Loucy (cell line): ENCODE results near the gene LRR1.

Experiments
- H2AFZ ChIP-seq: fragments of 200-600 bp; sonication (generic); 2 replicates; pipeline ENCODE4 v1.6.0; 2016; ENCODE audit warnings: antibody characterized with exemption, mild to moderate bottlenecking, low read length, moderate library complexity
- H3F3A ChIP-seq: fragments of 200-600 bp; 2 replicates; pipeline ENCODE4 v1.6.0; 2016; ENCODE audit warnings: antibody characterized with exemption, low read depth, mild to moderate bottlenecking
- H3K27me3 ChIP-seq: fragments of 200-600 bp; sonication (generic); 2 replicates; pipeline ENCODE4 v1.6.1; 2014; ENCODE audit warnings: low read length, mild to moderate bottlenecking; ENCODE audit not compliant: insufficient read depth, poor library complexity, severe bottlenecking
- H3K36me3 ChIP-seq: fragments of 200-600 bp; sonication (generic); 2 replicates; pipeline ENCODE4 v1.6.1; 2016; ENCODE audit warnings: low read length; ENCODE audit not compliant: insufficient read depth
- H3K4me1 ChIP-seq: fragments of 200-600 bp; sonication (generic); 2 replicates; pipeline ENCODE4 v1.5.1; 2014; ENCODE audit warnings: low read length, mild to moderate bottlenecking; ENCODE audit not compliant: insufficient read depth, poor library complexity, severe bottlenecking
- H3K4me2 ChIP-seq: fragments of 200-600 bp; sonication (generic); 2 replicates; pipeline ENCODE4 v1.6.0; 2014; ENCODE audit warnings: antibody characterized with exemption, low read length, low read depth, mild to moderate bottlenecking; ENCODE audit not compliant: poor library complexity, severe bottlenecking
- H3K4me3 ChIP-seq: fragments of 200-600 bp; sonication (generic); 2 replicates; pipeline ENCODE4 v1.5.1; 2014; ENCODE audit warnings: low read length, mild to moderate bottlenecking, mixed read lengths; ENCODE audit not compliant: poor library complexity, severe bottlenecking
- H3K79me2 ChIP-seq: fragments of 200-600 bp; sonication (generic); 2 replicates; pipeline ENCODE4 v1.6.1; 2014; ENCODE audit warnings: low read length; ENCODE audit not compliant: insufficient read depth
- H3K9ac ChIP-seq: fragments of 200-600 bp; sonication (generic); 2 replicates; pipeline ENCODE4 v1.6.0; 2014; ENCODE audit warnings: mild to moderate bottlenecking, low read depth, low read length, moderate library complexity; ENCODE audit not compliant: poor library complexity, severe bottlenecking
- H3K9me2 ChIP-seq: fragments of 200-600 bp; sonication (generic); replicated peaks from 2 replicates; pipeline ENCODE4 v1.6.1; 2016; ENCODE audit warnings: low read depth, low read length, mixed read lengths
- H3K9me3 ChIP-seq: fragments of 200-600 bp; sonication (generic); 2 replicates; pipeline ENCODE4 v1.6.1; 2014; ENCODE audit warnings: mild to moderate bottlenecking, antibody characterized with exemption, low read length, low read depth; ENCODE audit not compliant: insufficient read depth
- H4K20me1 ChIP-seq: fragments of 200-600 bp; sonication (generic); 2 replicates; pipeline ENCODE4 v1.6.0; 2014; ENCODE audit warnings: antibody characterized with exemption, low read length, mild to moderate bottlenecking; ENCODE audit not compliant: insufficient read depth, poor library complexity, severe bottlenecking
- EZH2phosphoT487 ChIP-seq: fragments of 200-600 bp; IDR thresholded peaks from 2 replicates; pipeline ENCODE4 v1.6.1; 2018; ENCODE audit warnings: antibody characterized with exemption, mild to moderate bottlenecking, moderate library complexity, borderline replicate concordance
- TF ChIP-seq, protein P1 (sequence below): fragments of 200-600 bp; sonication (generic); conservative IDR thresholded peaks from 2 replicates; pipeline ENCODE4 v1.5.1; 2014; ENCODE audit warnings: mild to moderate bottlenecking, antibody characterized with exemption, low read length

Gene LRR1

DNA sequence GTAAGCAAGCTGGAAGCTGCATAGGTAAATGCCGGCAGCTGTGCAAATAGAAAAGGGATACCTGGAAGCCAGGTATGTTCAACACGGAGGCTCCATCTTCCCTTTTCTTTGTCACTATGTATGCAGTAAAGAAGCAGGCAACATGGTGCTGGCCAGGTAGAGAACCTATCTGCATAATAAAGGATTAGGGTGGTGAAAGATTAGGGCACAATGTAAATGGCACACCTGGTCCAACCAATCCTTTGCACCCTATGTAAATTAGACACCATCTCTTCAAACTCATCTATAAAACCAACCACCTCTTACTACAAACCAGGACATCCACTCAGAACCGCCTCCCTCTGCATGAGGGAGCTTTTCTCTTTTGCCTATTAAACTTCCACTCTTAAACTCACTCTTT is 44.8 kb upstream of the LRR1 start:
- Histone ChIP-seq H3K27me3 (no peaks in the 10 kb centered on the region), H3K9me3 (no peaks in the 10 kb centered on the region), H3K9me2 (no peaks in the 10 kb centered on the region), H4K20me1 (no peaks in the 10 kb centered on the region), H2AFZ (no peak overlapping the region), H3K79me2 (no peaks in the 10 kb centered on the region), H3K4me3 (no peak overlapping the region), H3F3A (no peaks in the 10 kb centered on the region), H3K9ac (no peak overlapping the region), H3K4me2 (no peak overlapping the region), H3K36me3 (no peaks in the 10 kb centered on the region), H3K4me1 (no peaks in the 10 kb centered on the region)
- TF ChIP-seq, protein P1, sequence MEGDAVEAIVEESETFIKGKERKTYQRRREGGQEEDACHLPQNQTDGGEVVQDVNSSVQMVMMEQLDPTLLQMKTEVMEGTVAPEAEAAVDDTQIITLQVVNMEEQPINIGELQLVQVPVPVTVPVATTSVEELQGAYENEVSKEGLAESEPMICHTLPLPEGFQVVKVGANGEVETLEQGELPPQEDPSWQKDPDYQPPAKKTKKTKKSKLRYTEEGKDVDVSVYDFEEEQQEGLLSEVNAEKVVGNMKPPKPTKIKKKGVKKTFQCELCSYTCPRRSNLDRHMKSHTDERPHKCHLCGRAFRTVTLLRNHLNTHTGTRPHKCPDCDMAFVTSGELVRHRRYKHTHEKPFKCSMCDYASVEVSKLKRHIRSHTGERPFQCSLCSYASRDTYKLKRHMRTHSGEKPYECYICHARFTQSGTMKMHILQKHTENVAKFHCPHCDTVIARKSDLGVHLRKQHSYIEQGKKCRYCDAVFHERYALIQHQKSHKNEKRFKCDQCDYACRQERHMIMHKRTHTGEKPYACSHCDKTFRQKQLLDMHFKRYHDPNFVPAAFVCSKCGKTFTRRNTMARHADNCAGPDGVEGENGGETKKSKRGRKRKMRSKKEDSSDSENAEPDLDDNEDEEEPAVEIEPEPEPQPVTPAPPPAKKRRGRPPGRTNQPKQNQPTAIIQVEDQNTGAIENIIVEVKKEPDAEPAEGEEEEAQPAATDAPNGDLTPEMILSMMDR = no peak
- no peak for TF ChIP-seq EZH2phosphoT487

- H3K27me3 ChIP-seq = no peaks in the 10 kb centered on the region
- no peak overlapping the region for H3K4me2 ChIP-seq
- no peaks in the 10 kb centered on the region for H3K36me3 ChIP-seq
- TF ChIP-seq, protein P1 = no peak
- no peak for TF ChIP-seq EZH2phosphoT487
- H2AFZ ChIP-seq = no peak overlapping the region
- no peaks in the 10 kb centered on the region for H3K4me1 ChIP-seq
- no peaks in the 10 kb centered on the region for H3K79me2 ChIP-seq
- no peaks in the 10 kb centered on the region for H4K20me1 ChIP-seq
- no peaks in the 10 kb centered on the region for H3F3A ChIP-seq
- H3K9me2 ChIP-seq = no peaks in the 10 kb centered on the region
- no peak overlapping the region for H3K9ac ChIP-seq
- H3K9me3 ChIP-seq = no peaks in the 10 kb centered on the region
- H3K4me3 ChIP-seq = no peak overlapping the region
Measured at GRCh38 chr14:49559979-49560768, 38.6 kb upstream of the LRR1 start.

DNA sequence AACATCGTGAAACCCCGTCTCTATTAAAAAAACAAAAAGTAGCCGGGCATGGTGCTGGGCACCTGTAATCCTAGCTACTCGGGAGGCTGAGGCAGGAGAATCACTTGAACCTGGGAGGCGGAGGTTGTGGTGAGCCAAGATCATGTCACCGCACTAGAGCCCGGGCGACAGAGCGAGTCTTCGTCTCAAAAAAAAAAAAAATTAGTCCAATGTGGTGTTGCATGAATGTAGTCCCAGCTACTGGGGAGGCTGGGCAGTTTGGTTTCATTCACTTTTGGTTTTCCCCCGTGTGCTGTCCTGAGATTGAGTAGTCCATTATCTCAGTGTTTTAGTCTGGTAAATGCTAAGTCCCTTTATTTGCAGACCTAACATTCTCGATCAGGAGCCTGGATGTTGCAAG is 32.0 kb upstream of the LRR1 start:
- no peaks in the 10 kb centered on the region for H3K9me2 ChIP-seq
- no peaks in the 10 kb centered on the region for H3K4me1 ChIP-seq
- no peak overlapping the region for H3K4me2 ChIP-seq
- no peaks in the 10 kb centered on the region for H3K27me3 ChIP-seq
- H3K4me3 ChIP-seq = no peak overlapping the region
- no peaks in the 10 kb centered on the region for H3K79me2 ChIP-seq
- peaks cover 5% of the 10 kb centered on the region; the same call in 1 of the 2 replicates for H3K36me3 ChIP-seq
- no peak overlapping the region for H2AFZ ChIP-seq
- TF ChIP-seq, protein P1 = no peak
- no peak for TF ChIP-seq EZH2phosphoT487
- no peaks in the 10 kb centered on the region for H3F3A ChIP-seq
- H3K9ac ChIP-seq = no peak overlapping the region
- no peaks in the 10 kb centered on the region for H3K9me3 ChIP-seq
- no peaks in the 10 kb centered on the region for H4K20me1 ChIP-seq
